CD4-positive, alpha-beta T cell treated with Interleukin-17A for 4 hours (primary cell): ENCODE results near the gene NME3.

Source experiments
- DNase-seq: peaks from one replicate; pipeline ENCODE4 v3.0.0-alpha.2; 2020; ENCODE audit warnings: mixed read lengths

The NME3 gene

GRCh38 chr16:1721372-1721771, 50.0 kb downstream of the NME3 start:
- no peak for DNase-seq
